ENCODE data around the gene WRNIP1. TPM values are rescaled to one million over a fixed set of nuclear protein-coding genes. Genes with fewer than 3 reads are reported as not detected.

WRNIP1 gene
- total and polyA plus RNA-seq, 9 of the 15 experiments (the other 6 are each of a cell fraction or from before 2014, with no cell fraction given): 13.2 to 63.6 (median 48.6) TPM

GRCh38 chr6:2790588-2791449 lies 25.6 kb downstream of the WRNIP1 start:
- Histone ChIP-seq H3K4me1 (replicated peaks in 1 of 2; ENCODE audit: control insufficient read depth in 2 of 2, insufficient read depth in 2 of 2, low read length in 2 of 2) (peaks cover 0 to 2% of the 10 kb centered on the region in 2 experiments; a peak in 2 of 5 replicates), H3K4me2 (ENCODE audit: insufficient read depth, low read length) (no peak overlapping the region), H2AFZ (ENCODE audit: low read depth, low read length) (0 out of 2 replicates have a peak overlapping the region, but pooled peaks have one; percentile 53), H3K36me3 (ENCODE audit: control insufficient read depth, insufficient read depth, low read length) (peaks cover 14% of the 10 kb centered on the region), H3K27me3 (ENCODE audit: control insufficient read depth in 2 of 2, insufficient read depth in 2 of 2, low read length in 2 of 2) (no peaks in the 10 kb centered on the region), H4K20me1 (replicated peaks; ENCODE audit: control insufficient read depth, insufficient read depth, low read length) (no peaks in the 10 kb centered on the region), H3K9ac (ENCODE audit: insufficient read depth in 1 of 2, low read depth in 2 of 2, low read length in 2 of 2) (peak overlapping the region in 1 of 2 experiments; percentile 67; a peak in 1 of 4 replicates), H3K9me1 (ENCODE audit: control insufficient read depth, insufficient read depth, low read length) (no peaks in the 10 kb centered on the region), H3K9me3 (replicated peaks; ENCODE audit: control insufficient read depth, insufficient read depth, low read depth, low read length) (0 out of 2 replicates have a peak, but pooled peaks cover 4% of the 10 kb centered on the region), H3K4me3 (no peak overlapping the region), H3K79me2 (ENCODE audit: control insufficient read depth, insufficient read depth, low read length) (peaks cover 4% of the 10 kb centered on the region; the same call in 1 of the 3 replicates), H3K27ac (ENCODE audit: extremely low read depth, low read depth, low read length) (no peak overlapping the region)
- in situ Hi-C loops (cut with MboI) (no loop called here), intact Hi-C loops (cut with micrococcal nuclease) (loop anchor here (1.0 to 5.0 kb wide), 7 partner anchors 50 to 264 kb away; partner anchors contain the start of gene SERPINB1)
- peak; percentile 74 to 88 (median 81) for DNase-seq (ENCODE audit: extremely low read depth in 1 of 4, low spot score in 3 of 4)
- ATAC-seq: peak; percentile 97
- WGBS (ENCODE audit: insufficient coverage, low coverage, missing lambda C conversion rate): 34% methylated on average over 11 of the region's 11 CpGs
- ChIA-PET CTCF (ENCODE audit: low intra/inter-chr PET ratio) (interaction anchor here (0.6 to 3.0 kb wide), 10 partner anchors 52 to 425 kb away, joined by 3 to 21 read pairs (median 8); no protein-coding TSS in a partner anchor), POLR2A (interaction anchor here (0.6 to 1.6 kb wide), 17 partner anchors 9 to 262 kb away, joined by 3 to 10 read pairs (median 4); partner anchors contain the start of gene SERPINB1)
- FAIRE-seq: peak; percentile 96
- BruUV-seq (replicated peaks): no TSS peak
- peak; percentile 23; the same call in 1 of the 2 replicates for TF ChIP-seq RB1 (IDR thresholded peaks at IDR 0.05; ENCODE audit: low read depth)
- TF ChIP-seq POLR2A (conservative IDR thresholded peaks at IDR 0.05): no peak
- 0 out of 2 replicates have a peak, but pooled peaks have one; percentile 6 for TF ChIP-seq NFATC3 (IDR thresholded peaks at IDR 0.05)
- TF ChIP-seq ARID2 (IDR thresholded peaks at IDR 0.05): peak; percentile 96
- TF ChIP-seq SAP30 (IDR thresholded peaks at IDR 0.05; ENCODE audit: borderline replicate concordance, insufficient read depth, low read depth, low read length, poor library complexity, severe bottlenecking): no peak
- TF ChIP-seq CHD4 (IDR thresholded peaks at IDR 0.05; ENCODE audit: insufficient read depth, insufficient replicate concordance, low read depth, low read length, poor library complexity, severe bottlenecking): no peak
- peak; percentile 38; the same call in 1 of the 2 replicates for TF ChIP-seq ATF7 (IDR thresholded peaks at IDR 0.05)
- TF ChIP-seq RBBP5 (IDR thresholded peaks at IDR 0.05; ENCODE audit: borderline replicate concordance, insufficient read depth, low read length, poor library complexity, severe bottlenecking): no peak
- TF ChIP-seq E2F5 (CRISPR knock-in tag; IDR thresholded peaks at IDR 0.05): 0 out of 2 replicates have a peak, but pooled peaks have one; percentile 35
- TF ChIP-seq AFF4 (CRISPR knock-in tag; IDR thresholded peaks at IDR 0.05): no peak
- no peak for TF ChIP-seq ADNP (tag; IDR thresholded peaks at IDR 0.05)
- 0 out of 2 replicates have a peak, but pooled peaks have one; percentile 35 for TF ChIP-seq CREM (IDR thresholded peaks at IDR 0.05; ENCODE audit: low read depth)
- no peak for TF ChIP-seq BRCA1 (IDR thresholded peaks at IDR 0.05)
- no peak for TF ChIP-seq BRCA1 (CRISPR knock-in tag; IDR thresholded peaks at IDR 0.05)
